NCI-H2227 (cell line): Measurements from ENCODE around the gene TTC39A.

ENCODE experiments used
- DNase-seq: peaks from one replicate; lab custom pipeline; 2025; ENCODE audit not compliant: unreplicated experiment; lab: John Stamatoyannopoulos, UW

Gene TTC39A

DNA sequence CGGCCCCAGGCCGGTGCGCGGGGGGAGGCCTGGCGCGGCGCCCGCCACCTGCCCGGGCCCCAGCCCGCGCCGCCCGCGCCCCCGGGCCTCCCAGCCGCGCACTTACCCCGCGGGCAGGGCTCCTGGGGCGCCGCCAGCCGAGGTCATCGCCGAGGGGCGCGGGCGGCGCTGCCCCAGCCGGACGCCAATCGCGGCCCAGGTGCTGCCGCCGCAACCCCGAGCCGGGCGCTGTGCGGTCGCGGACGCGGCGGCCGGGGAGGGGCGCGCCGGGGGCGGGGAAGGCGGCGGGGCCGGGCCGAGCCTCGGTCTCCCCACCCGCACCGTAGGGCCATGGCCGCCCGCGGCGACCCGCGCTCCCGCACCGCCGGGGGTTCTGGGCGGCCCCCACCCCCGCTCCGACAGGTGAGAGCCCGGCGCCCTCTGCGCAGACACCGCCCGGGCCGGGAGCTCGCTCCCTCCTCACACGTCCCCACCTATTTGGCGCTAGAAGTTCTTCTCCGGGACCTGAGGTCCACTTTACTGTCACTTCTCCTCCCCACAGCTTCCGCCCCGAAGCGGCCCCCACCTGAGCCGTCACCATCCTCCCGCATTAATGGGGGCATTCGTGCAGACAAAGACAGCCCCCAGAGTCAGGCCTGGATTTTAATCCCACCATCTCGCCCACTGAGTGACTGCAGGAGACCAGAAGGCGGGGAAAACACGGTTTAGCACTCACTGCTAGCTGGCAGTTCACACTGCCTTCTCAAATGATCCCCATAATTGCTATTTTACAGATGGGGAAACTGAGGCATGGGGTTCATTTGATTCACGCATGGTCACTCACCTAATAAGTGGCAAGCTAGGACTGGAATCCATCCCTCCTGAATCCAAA, at the start of gene TTC39A:
Gene TTC39A (minus strand): TSS at position 232 of the 871 bp plus-strand sequence. CDS start 85 bp downstream, at position 147.
- DNase-seq = no peak

DNA sequence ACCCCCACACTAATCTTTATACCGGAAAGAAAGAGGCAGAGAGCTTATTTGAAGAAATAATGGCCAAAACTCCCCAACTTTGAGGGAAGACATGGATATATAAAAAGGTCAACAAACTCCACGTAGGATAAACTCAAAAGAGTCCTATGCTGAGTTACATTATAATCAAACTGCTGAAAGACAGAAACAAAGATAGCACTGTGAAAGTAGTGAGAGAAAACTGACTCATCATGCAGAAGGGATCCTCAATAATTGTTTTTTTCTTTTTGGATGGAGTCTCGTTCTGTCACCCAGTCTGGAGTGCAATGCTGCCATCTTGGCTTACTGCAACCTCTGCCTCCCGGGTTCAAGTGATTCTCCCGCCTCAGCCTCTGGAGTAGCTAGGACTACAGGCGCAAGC, 48.5 kb upstream of the TTC39A start:
- no peak for DNase-seq

- no peak for DNase-seq
Observed at GRCh38 chr1:51373898-51374297, 43.5 kb upstream of the TTC39A start.

- no peak for DNase-seq
Observed at GRCh38 chr1:51372561-51372960, 42.2 kb upstream of the TTC39A start.

DNA sequence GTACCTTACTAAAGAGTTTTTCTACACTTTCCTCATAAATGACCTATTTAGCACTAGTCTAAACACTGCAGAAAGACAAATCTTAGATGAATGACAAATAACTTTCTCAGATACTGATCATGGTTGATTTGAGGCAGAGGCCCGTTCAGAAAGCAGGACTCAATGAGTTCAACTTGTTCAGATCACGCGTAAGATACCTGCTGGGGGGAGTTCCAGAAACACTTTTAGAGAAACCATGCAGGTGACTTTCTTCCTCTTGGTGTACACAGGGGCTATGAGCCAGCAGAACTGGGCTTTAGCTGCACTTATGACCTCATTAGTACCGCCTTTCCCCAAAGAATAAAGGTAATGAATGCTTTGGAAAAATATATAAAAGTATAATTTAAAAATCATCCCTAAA, 38.8 kb upstream of the TTC39A start:
- DNase-seq = no peak

DNA sequence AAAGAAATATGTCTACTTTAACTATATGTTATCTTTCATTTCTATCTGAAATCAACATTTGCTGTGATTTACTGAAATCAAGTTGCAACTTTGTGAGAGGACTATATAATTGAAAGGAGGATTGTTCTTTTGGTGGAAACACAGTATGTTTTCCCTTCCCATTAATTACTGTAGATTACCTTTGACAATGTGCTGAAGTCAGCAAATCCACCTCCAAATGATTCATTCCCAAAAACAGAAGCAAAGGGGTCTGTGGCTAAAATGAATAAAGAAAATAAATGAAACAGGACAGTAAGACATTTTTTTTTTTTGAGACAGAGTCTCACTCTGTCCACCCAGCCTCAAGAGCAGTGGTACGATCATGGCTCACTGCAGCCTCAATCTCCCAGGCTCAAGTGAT, 35.4 kb upstream of the TTC39A start:
- DNase-seq = no peak

DNA sequence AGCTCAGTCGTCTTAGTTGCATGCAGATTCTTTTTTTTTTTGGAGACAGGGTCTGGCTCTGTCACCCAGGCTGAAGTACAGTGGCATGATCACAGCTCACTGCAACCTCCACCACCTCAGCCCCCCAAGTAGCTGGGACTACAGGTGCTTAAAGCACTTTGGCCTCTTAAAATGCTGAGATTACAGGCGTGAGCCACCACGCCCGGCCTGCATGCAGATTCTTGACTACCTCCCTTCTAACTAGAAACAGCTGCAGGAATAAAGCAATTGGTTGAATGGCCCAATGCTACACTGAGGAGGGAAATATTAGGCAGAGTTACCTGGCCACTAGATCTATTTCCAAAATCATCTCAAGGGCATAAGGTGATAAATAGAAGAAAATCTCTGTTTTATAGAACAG, 29.5 kb upstream of the TTC39A start:
- DNase-seq = no peak

- DNase-seq = no peak
Observed at GRCh38 chr1:51355382-51355781, 25.0 kb upstream of the TTC39A start.

GRCh38 chr1:51354416-51354815, 24.1 kb upstream of the TTC39A start:
- DNase-seq = no peak

- no peak for DNase-seq
Observed at GRCh38 chr1:51351907-51352306, 21.5 kb upstream of the TTC39A start.

GRCh38 chr1:51349862-51350261, 19.5 kb upstream of the TTC39A start:
- DNase-seq = no peak

GRCh38 chr1:51348147-51348527, 17.8 kb upstream of the TTC39A start:
- no peak for DNase-seq

- DNase-seq = no peak
Observed at GRCh38 chr1:51347398-51348146, 17.2 kb upstream of the TTC39A start.

- DNase-seq = no peak
Observed at GRCh38 chr1:51346086-51346942, 16.0 kb upstream of the TTC39A start.

- DNase-seq = no peak
Observed at GRCh38 chr1:51345300-51345687, 14.9 kb upstream of the TTC39A start.

GRCh38 chr1:51344602-51345299, 14.4 kb upstream of the TTC39A start:
- peak; percentile 40 for DNase-seq

GRCh38 chr1:51344276-51344601, 13.9 kb upstream of the TTC39A start:
- DNase-seq = no peak

DNA sequence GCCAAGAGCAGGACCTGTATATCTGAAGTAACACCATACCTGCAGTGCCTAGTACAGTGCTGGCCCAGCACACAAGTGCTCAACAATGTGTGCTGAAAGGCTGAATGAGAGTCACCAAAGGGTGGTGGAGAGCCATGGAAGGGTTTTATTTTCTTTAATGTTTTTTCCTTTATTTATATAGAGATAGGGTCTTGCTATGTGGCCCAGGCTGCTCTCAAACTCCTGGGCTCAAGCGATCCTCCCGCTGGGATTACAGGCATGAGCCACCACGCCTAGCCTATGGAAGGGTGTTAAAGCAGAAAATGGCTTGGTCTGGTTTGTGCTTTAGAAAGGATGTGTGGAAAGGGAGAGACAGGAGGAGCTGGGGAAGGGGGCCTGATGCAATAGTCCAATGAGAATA, 13.3 kb upstream of the TTC39A start:
- DNase-seq = no peak

DNA sequence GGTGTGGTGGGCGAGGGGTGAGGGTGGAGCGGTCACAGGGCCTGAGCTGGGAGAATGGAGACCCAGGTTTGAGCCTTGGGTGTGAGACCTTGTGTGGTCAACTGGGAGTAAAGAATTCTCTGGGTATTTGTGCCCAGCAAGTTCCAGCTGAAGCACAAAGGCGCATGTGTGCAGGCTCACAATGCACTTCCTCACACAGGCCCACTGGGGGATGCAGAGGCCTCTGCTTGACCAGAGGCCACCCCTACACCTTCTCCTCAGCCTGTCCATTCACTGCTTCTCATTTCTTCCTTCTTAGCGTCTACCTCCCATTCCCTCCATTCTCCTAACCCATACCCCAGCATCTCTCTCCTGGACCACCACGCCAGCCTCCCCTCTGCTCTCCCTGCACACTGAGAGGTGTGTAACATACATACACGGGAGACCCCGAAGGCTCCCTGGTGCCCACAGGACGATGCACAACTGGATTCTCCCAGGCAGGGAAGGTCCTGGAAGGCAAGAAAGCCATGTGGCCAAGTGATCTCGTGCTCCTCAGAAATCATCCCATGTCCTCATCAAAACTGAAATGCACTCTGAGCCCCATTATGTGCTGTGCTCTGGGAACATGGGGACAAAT, 12.3 kb upstream of the TTC39A start:
- DNase-seq = no peak

- no peak for DNase-seq
Observed at GRCh38 chr1:51341876-51342496, 11.6 kb upstream of the TTC39A start.
